Body of pancreas (tissue), 4 donors: ENCODE results near the gene MOBP.

Experiments used
- CTCF ChIP-seq, 7 experiments: fragments of 450-650 bp in 4 of 7; fragments of 200-600 bp in 3 of 7; sonication (generic) in 3 of 7; IDR thresholded peaks; one replicate each; pipeline ENCODE4 v1.5.1; 2016 to 2019; ENCODE audit warnings: antibody characterized with exemption in 7 of 7
- POLR2A ChIP-seq, 3 donors: fragments of 450-650 bp; IDR thresholded peaks; one replicate each; pipeline ENCODE4 v1.6.1; 2016; ENCODE audit warnings: antibody characterized with exemption in 3 of 3, mild to moderate bottlenecking in 2 of 3

GRCh38 chr3:39550354-39551051 is 83.0 kb downstream of the MOBP start:
- TF ChIP-seq CTCF (IDR thresholded peaks at IDR 0.05) (no peak), POLR2A (IDR thresholded peaks at IDR 0.05) (no peak)
